ENCODE results near the gene DNAAF8.
"Not testable (repeated sequence)": the region's sequence is repeated elsewhere in the genome, so short reads cannot be mapped to it uniquely, and the experiment has no call there.

The DNAAF8 gene

GRCh38 chr16:4726616-4727015 is 7.7 kb upstream of the DNAAF8 start:
- Histone ChIP-seq H3K9me3 (no peaks in the 10 kb centered on the region), H3K27me3 (ENCODE audit: low read depth) (no peaks in the 10 kb centered on the region), H3K36me3 (replicated peaks) (peaks cover 42% of the 10 kb centered on the region), H3K4me1 (no peaks in the 10 kb centered on the region), H3K4me3 (no peak overlapping the region)
- no peak for DNase-seq (ENCODE audit: low spot score in 2 of 2)
- in situ Hi-C loops (cut with MboI; ENCODE audit: low sequenced_read_pairs), result no loop called here

GRCh38 chr16:4728676-4729075 is 5.7 kb upstream of the DNAAF8 start:
- Histone ChIP-seq H3K36me3 (replicated peaks) (peaks cover 35% of the 10 kb centered on the region), H3K4me3 (no peak overlapping the region), H3K4me1 (peaks cover 3% of the 10 kb centered on the region; the same call in 1 of the 2 replicates), H3K9me3 (no peaks in the 10 kb centered on the region), H3K27me3 (ENCODE audit: low read depth) (no peaks in the 10 kb centered on the region)
- DNase-seq (ENCODE audit: low spot score in 2 of 2), result no peak
- in situ Hi-C loops (cut with MboI; ENCODE audit: low sequenced_read_pairs), result no loop called here

DNA sequence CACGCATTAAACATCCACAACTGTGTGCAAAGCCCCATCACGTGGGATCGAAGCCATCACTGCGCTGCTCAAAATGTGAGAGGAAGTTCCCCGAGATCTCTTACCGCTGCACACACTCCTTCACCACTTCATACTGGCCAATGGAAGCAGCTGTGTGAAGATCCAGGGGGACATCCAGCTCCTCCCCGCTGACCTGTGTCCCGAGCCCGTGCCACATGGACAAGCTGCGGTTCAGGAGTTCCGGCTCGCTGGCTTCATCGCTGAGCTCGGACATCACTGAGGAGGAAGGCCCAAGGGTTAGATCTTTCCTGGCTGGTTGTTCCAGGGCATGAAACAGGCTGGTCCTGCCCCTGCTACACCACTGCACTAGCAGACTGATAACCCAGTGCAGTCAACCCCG is 4.5 kb upstream of the DNAAF8 start:
- no peak for DNase-seq (ENCODE audit: low spot score in 2 of 2)
- Histone ChIP-seq H3K27me3 (ENCODE audit: low read depth) (no peaks in the 10 kb centered on the region), H3K4me1 (peaks cover 3% of the 10 kb centered on the region; the same call in 1 of the 2 replicates), H3K36me3 (replicated peaks) (peaks cover 23% of the 10 kb centered on the region), H3K4me3 (no peak overlapping the region), H3K9me3 (no peaks in the 10 kb centered on the region)
- in situ Hi-C loops (cut with MboI; ENCODE audit: low sequenced_read_pairs), result no loop called here

DNA sequence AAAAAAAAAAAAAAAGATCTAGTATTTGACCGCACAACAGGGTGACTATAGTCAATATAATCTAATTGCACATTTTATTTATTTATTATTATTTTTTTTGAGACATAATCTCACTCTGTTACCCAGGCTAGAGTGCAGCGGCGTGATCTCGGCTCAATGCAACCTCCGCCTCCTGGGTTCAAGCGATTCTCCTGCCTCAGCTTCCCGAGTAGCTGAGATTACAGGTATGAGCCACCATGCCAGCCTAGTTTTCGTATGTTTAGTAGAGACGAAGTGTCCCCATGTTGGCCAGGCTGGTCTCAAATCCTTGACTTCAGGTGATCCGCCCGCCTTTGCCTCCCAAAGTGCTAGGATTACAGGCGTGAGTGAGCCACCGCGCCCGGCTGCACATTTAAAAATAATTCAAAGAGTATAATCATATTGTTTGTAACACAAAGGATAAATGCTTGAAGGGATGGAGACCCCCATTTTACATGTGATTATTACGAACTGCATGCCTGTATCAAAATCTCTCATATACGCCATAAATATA is 1.1 kb upstream of the DNAAF8 start:
- no peaks in the 10 kb centered on the region for H3K9me3 ChIP-seq
- H3K4me3 ChIP-seq, result peak overlapping the region; percentile 92
- peaks cover 3% of the 10 kb centered on the region; the same call in 1 of the 2 replicates for H3K4me1 ChIP-seq
- in situ Hi-C loops (cut with MboI; ENCODE audit: low sequenced_read_pairs), result no loop called here
- no peak for DNase-seq (ENCODE audit: low spot score in 2 of 2)
- H3K36me3 ChIP-seq (replicated peaks), result peaks cover 9% of the 10 kb centered on the region
- no peaks in the 10 kb centered on the region for H3K27me3 ChIP-seq (ENCODE audit: low read depth)

GRCh38 chr16:4733747-4734062 is 632 bp upstream of the DNAAF8 start:
- Histone ChIP-seq H3K9me3 (no peaks in the 10 kb centered on the region), H3K27me3 (ENCODE audit: low read depth) (no peaks in the 10 kb centered on the region), H3K4me3 (peak overlapping the region; percentile 92), H3K36me3 (replicated peaks) (peaks cover 9% of the 10 kb centered on the region), H3K4me1 (peaks cover 3% of the 10 kb centered on the region; the same call in 1 of the 2 replicates)
- in situ Hi-C loops (cut with MboI; ENCODE audit: low sequenced_read_pairs), result no loop called here
- peak in 1 of 2 experiments; percentile 50 for DNase-seq (ENCODE audit: low spot score in 2 of 2)

DNA sequence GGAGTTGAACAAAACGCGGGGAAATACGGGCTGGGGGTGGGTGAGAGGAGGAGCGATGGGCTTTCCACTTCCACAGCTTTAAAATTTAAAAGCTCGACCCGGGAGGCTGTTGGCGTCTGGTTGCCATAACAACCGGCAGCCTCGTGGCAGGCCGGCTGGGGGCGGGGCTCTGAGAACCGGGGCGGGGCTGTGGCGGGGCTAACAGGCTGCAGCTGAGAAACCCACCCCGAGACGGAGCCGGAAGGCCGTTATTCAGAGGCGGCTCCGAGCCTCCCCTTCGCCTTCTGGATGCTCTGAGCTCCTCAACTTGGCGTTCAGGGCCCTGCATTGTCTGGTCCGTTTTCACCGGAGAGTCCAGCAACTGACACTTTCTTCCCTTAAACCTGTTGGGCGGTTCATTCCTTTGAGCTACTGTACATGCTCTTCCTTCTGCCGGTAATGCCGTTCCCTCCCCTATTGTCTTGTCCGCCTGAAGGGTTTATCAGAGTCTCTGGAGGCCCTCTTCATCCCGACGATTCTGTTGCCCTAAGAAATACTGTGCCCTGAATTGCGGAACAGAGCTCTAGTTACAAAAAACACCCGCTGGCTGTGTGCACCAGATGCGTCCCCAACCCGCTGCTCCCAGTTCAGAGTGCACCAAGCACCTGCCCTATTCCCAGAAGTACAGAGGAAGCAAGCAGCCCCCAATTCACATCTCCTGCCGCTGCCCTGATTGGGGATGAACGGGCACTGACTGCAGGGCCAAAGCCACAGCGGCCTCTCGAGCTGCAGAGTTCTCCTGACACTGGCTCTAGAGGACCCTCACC is 596 bp downstream of the DNAAF8 start:
- H3K27me3 ChIP-seq (ENCODE audit: low read depth), result no peaks in the 10 kb centered on the region
- H3K4me3 ChIP-seq, result peak overlapping the region; percentile 92
- peaks cover 7% of the 10 kb centered on the region for H3K36me3 ChIP-seq (replicated peaks)
- H3K4me1 ChIP-seq, result peaks cover 3% of the 10 kb centered on the region; the same call in 1 of the 2 replicates
- H3K9me3 ChIP-seq, result no peaks in the 10 kb centered on the region
- peak; percentile 79 to 98 for DNase-seq (ENCODE audit: low spot score in 2 of 2)
- in situ Hi-C loops (cut with MboI; ENCODE audit: low sequenced_read_pairs), result no loop called here

- no peak for DNase-seq (ENCODE audit: low spot score in 2 of 2)
- no peaks in the 10 kb centered on the region for H3K27me3 ChIP-seq (ENCODE audit: low read depth)
- no peak overlapping the region for H3K4me3 ChIP-seq
- no peaks in the 10 kb centered on the region; the same call in 1 of the 2 replicates for H3K36me3 ChIP-seq (replicated peaks)
- in situ Hi-C loops (cut with MboI; ENCODE audit: low sequenced_read_pairs), result no loop called here
- H3K9me3 ChIP-seq, result no peaks in the 10 kb centered on the region
- H3K4me1 ChIP-seq, result peaks cover 3% of the 10 kb centered on the region; the same call in 1 of the 2 replicates
Observed at GRCh38 chr16:4736546-4736945, 2.2 kb downstream of the DNAAF8 start.

- H3K4me3 ChIP-seq, result no peak overlapping the region
- DNase-seq (ENCODE audit: low spot score in 2 of 2), result no peak
- H3K27me3 ChIP-seq (ENCODE audit: low read depth), result no peaks in the 10 kb centered on the region
- in situ Hi-C loops (cut with MboI; ENCODE audit: low sequenced_read_pairs), result no loop called here
- peaks cover 3% of the 10 kb centered on the region; the same call in 1 of the 2 replicates for H3K4me1 ChIP-seq
- no peaks in the 10 kb centered on the region for H3K9me3 ChIP-seq
- H3K36me3 ChIP-seq (replicated peaks), result no peaks in the 10 kb centered on the region
Observed at GRCh38 chr16:4737545-4737944, 3.2 kb downstream of the DNAAF8 start.

DNA sequence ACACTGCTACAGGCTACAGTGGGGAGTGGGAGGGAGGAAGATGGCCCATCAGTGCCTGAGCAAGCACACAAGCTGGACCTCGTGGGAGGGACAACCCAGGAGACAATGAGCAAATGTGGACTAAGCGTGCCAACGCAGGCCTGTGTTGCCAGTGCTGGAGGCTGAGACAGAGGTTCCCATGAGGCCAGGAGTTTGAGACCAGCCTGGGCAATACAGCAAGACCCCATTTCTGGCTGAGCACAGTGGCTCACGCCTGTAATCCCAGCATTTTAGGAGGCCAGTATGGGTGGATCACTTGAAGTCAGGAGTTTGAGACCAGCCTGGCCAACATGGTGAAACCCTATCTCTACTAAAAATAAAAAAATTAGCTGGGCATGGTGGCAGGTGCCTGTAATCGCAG is 4.0 kb downstream of the DNAAF8 start:
- DNase-seq (ENCODE audit: low spot score in 2 of 2); H3K4me1 ChIP-seq; H3K4me3 ChIP-seq; H3K36me3 ChIP-seq (replicated peaks); in situ Hi-C loops (cut with MboI; ENCODE audit: low sequenced_read_pairs); H3K9me3 ChIP-seq; H3K27me3 ChIP-seq (ENCODE audit: low read depth): not testable (repeated sequence)

GRCh38 chr16:4743226-4743878 is 9.0 kb downstream of the DNAAF8 start:
- no peaks in the 10 kb centered on the region for H3K9me3 ChIP-seq
- H3K4me1 ChIP-seq, result no peaks in the 10 kb centered on the region
- no peaks in the 10 kb centered on the region for H3K27me3 ChIP-seq (ENCODE audit: low read depth)
- DNase-seq (ENCODE audit: low spot score in 2 of 2), result no peak
- no peaks in the 10 kb centered on the region; the same call in 1 of the 2 replicates for H3K36me3 ChIP-seq (replicated peaks)
- no peak overlapping the region for H3K4me3 ChIP-seq
- in situ Hi-C loops (cut with MboI; ENCODE audit: low sequenced_read_pairs), result no loop called here

DNA sequence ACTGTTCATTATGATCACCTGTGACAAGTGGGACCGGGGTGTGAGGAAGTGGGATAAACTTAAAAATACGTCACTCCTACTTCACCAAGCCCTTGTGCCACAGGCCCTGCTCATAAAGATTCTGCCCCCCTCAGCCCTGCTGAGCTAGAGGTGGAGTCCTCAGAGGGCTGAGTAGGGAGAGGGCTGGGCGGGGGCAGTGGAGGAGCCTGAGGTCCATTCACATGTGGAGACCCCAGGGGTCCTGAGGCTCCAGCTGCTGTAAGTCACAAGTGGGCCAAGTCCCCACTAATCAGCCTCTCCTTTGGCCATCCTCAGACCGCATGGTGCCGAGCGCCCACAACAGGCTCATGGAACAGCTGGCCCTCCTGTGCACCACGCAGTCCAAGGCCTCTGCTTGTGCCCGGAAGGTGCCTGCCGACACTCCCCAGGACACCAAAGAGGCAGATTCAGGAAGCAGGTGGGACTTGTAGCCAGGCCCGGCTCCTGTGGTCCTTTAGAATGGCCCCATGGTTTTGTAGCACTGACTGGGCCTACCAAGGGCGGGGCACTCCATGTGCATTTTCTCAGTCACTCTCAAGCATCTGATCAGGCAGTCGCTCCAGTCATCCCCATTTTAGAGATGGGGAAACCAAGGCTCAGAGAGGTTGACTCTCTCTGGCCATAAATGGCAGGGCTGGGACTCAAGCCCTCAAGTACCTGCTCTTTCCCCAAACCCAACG is 10.4 kb downstream of the DNAAF8 start:
- Histone ChIP-seq H3K36me3 (replicated peaks) (no peaks in the 10 kb centered on the region; the same call in 1 of the 2 replicates), H3K27me3 (ENCODE audit: low read depth) (no peaks in the 10 kb centered on the region), H3K4me1 (no peaks in the 10 kb centered on the region), H3K9me3 (no peaks in the 10 kb centered on the region), H3K4me3 (no peak overlapping the region)
- DNase-seq (ENCODE audit: low spot score in 2 of 2), result no peak
- in situ Hi-C loops (cut with MboI; ENCODE audit: low sequenced_read_pairs), result no loop called here

DNA sequence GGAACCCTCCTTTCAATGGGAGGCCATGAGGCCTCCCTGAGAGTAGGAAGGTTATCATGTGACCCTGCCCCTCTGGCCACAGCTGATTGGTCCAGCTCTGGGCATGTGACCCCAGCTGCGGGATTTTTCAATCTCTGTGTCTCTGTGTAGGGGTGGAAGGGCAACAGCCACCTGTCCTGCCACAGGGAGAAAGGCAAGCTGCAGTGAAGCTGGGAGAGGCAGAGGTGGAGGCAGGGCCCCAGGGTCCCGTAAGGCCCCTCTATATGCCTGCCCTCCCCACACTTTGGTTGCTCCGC is 10.9 kb downstream of the DNAAF8 start:
- H3K9me3 ChIP-seq, result no peaks in the 10 kb centered on the region
- no peaks in the 10 kb centered on the region for H3K27me3 ChIP-seq (ENCODE audit: low read depth)
- no peaks in the 10 kb centered on the region for H3K4me1 ChIP-seq
- no peaks in the 10 kb centered on the region; the same call in 1 of the 2 replicates for H3K36me3 ChIP-seq (replicated peaks)
- peak in 1 of 2 experiments; percentile 36 for DNase-seq (ENCODE audit: low spot score in 2 of 2)
- in situ Hi-C loops (cut with MboI; ENCODE audit: low sequenced_read_pairs), result no loop called here
- no peak overlapping the region for H3K4me3 ChIP-seq

DNA sequence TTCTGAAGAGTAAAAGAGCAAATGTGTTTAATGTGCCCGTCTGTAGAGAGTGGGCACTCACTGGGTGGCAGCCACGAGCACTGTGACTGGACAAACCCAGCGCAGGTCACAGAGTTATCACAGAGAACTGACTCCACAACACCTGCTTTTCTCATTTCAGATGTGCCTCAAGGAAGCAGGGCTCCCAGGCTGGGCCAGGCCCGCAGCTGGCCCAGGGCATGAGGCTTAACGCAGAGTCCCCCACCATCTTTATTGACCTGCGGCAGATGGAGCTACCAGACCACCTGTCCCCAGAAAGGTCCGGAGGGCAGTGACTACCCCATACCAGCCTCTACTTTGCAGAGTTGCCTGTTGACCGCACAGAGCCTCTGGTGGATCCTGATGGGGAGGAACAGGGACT is 11.9 kb downstream of the DNAAF8 start:
- Histone ChIP-seq H3K9me3 (no peaks in the 10 kb centered on the region), H3K27me3 (ENCODE audit: low read depth) (no peaks in the 10 kb centered on the region), H3K4me1 (no peaks in the 10 kb centered on the region), H3K36me3 (replicated peaks) (peaks cover 5% of the 10 kb centered on the region; the same call in 1 of the 2 replicates), H3K4me3 (no peak overlapping the region)
- in situ Hi-C loops (cut with MboI; ENCODE audit: low sequenced_read_pairs), result no loop called here
- no peak for DNase-seq (ENCODE audit: low spot score in 2 of 2)
